Subcutaneous abdominal adipose tissue (tissue), 5 donors: ENCODE data around the gene MDGA2.
"Not testable (repeated sequence)": the region's sequence is repeated elsewhere in the genome, so short reads cannot be mapped to it uniquely, and the experiment has no call there.

ENCODE experiments used
- H3K27ac ChIP-seq: one replicate; pipeline ENCODE4 v1.7.0; 2013; ENCODE audit warnings: low read depth, mild to moderate bottlenecking, inconsistent platforms, low read length, moderate library complexity
- H3K27me3 ChIP-seq, 5 donors: one replicate each; pipeline ENCODE4 v1.7.0; 2013; ENCODE audit warnings: low read length in 5 of 5, inconsistent platforms in 1 of 5; ENCODE audit not compliant: control insufficient read depth in 5 of 5, insufficient read depth in 4 of 5
- H3K36me3 ChIP-seq, 5 donors: one replicate each; pipeline ENCODE4 v1.7.0; 2013; ENCODE audit warnings: low read length in 5 of 5; ENCODE audit not compliant: control insufficient read depth in 5 of 5, insufficient read depth in 5 of 5
- H3K4me1 ChIP-seq, 5 donors: one replicate each; pipeline ENCODE4 v1.7.0; 2013; ENCODE audit warnings: low read length in 5 of 5, mild to moderate bottlenecking in 3 of 5, moderate library complexity in 1 of 5; ENCODE audit not compliant: control insufficient read depth in 5 of 5, insufficient read depth in 5 of 5
- H3K4me3 ChIP-seq, 5 donors: one replicate each; pipeline ENCODE4 v1.7.0; 2013; ENCODE audit warnings: low read length in 5 of 5, low read depth in 1 of 5
- H3K9ac ChIP-seq, 5 donors: one replicate each; pipeline ENCODE4 v1.7.0; 2013; ENCODE audit warnings: low read length in 5 of 5, mild to moderate bottlenecking in 4 of 5, moderate library complexity in 3 of 5
- H3K9me3 ChIP-seq, 5 donors: one replicate each; pipeline ENCODE4 v1.7.0; 2013; ENCODE audit warnings: low read length in 5 of 5; ENCODE audit not compliant: control insufficient read depth in 5 of 5
- donor health status: healthy.
- donor health status: healthy.
- donor health status: healthy.
- donor health status: healthy.
- donor health status: healthy.

MDGA2 gene

DNA sequence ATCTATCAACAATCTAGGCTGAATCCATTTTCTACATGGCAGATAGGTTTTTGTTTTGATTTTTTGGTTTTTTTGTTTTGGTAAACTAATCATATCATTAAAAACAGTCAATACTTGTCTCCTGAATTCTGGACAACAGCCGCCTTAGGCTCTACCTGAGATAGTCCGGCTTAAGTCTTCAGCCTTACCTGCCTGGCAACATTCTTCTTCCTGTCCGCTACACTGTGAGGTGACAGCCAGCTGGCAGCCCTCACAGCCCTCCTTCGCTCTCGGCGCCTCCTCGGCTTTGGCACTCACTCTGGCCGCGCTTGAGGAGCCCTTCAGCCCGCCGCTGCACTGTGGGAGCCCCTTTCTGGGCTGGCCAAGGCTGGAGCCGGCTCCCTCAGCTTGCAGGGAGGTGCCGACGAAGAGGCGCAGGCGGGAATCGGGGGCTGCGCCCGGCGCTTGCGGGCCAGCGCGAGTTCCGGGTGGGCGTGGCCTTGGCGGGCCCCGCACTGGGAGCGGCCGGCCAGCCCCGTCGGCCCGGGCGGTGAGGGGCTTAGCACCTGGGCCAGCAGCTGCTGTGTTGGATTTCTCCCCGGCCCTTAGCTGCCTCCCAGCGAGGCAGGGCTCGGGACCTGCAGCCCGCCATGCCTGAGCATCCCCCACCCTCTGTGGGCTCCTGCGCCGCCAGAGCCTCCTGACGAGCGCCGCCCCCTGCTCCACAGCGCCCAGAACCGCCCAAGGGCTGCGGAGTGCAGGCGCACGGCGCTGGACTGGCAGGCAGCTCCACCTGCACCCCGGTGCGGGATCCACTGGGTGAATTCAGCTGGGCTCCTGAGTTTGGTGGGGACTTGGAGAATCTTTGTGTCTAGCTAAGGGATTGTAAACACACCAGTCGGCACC, 49.0 kb downstream of the MDGA2 start:
- no peaks in the 10 kb centered on the region for H3K4me1 ChIP-seq
- H3K27ac ChIP-seq: no peak overlapping the region
- H3K4me3 ChIP-seq: no peak overlapping the region
- no peaks in the 10 kb centered on the region for H3K9me3 ChIP-seq
- H3K9ac ChIP-seq: no peak overlapping the region
- H3K27me3 ChIP-seq: no peaks in the 10 kb centered on the region
- H3K36me3 ChIP-seq: no peaks in the 10 kb centered on the region

DNA sequence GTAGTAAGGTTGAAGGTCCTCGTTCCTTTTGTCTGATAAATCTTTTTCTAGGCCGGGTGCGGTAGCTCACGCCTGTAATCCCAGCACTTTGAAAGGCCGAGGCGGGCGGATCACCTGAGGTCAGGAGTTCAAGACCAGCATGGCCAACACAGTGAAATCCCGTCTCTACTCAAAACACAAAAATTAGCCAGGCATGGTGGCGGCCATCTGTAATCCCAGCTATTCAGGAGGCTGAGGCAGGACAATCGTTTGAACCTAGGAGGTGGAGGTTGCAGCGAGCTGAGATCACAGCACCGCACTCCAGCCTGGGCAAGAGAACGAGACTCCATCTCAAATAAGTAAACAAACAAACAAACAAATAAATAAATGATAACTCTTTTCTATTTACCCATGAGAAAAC, 51.3 kb downstream of the MDGA2 start:
- not testable (repeated sequence) for H3K27ac ChIP-seq, H3K4me3 ChIP-seq, H3K27me3 ChIP-seq, H3K4me1 ChIP-seq, H3K9ac ChIP-seq, H3K9me3 ChIP-seq, H3K36me3 ChIP-seq

DNA sequence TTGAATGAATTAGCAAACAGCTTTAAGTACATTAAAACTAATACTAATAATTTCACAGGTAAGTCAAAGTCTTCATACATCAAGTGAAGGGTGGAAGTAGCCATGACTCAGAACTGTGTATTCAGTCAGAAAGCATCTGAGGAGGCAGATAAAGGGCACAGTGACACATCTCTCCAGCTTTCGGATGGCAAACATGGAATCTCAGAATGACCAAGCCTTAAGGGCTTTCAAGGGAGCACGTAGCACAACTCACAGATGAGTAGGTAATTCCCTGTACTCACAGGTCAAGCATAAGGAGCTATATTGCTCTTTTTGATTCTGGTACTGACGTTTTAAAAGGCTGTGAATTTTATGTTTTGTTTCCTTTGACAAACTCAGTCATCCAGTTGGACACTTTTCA, 56.0 kb downstream of the MDGA2 start:
- no peaks in the 10 kb centered on the region for H3K27me3 ChIP-seq
- no peak overlapping the region for H3K9ac ChIP-seq
- no peaks in the 10 kb centered on the region for H3K9me3 ChIP-seq
- H3K4me1 ChIP-seq: no peaks in the 10 kb centered on the region
- H3K36me3 ChIP-seq: no peaks in the 10 kb centered on the region
- H3K27ac ChIP-seq: no peak overlapping the region
- no peak overlapping the region for H3K4me3 ChIP-seq

DNA sequence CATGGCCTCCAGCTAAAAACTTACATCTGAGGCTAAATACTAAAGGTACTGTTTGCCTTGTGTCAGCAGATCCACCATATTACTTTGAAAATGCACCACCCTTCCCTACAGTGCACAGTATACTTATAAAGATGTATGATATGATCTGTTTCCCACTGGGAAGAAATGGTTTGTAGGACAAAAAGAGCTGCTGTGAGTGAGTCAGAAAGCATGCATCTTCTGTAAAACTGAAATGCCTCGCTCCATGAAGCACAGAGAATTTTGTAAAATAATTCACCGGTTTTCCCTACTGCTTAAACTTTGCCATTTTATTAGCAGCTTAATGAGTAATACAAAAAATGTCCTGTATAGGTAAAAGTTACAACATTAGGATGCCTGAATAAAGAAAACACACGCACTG, 68.8 kb downstream of the MDGA2 start:
- Histone ChIP-seq H3K27me3 (no peaks in the 10 kb centered on the region), H3K9ac (no peak overlapping the region), H3K4me1 (no peaks in the 10 kb centered on the region), H3K36me3 (no peaks in the 10 kb centered on the region), H3K27ac (no peak overlapping the region), H3K4me3 (no peak overlapping the region), H3K9me3 (no peaks in the 10 kb centered on the region)

DNA sequence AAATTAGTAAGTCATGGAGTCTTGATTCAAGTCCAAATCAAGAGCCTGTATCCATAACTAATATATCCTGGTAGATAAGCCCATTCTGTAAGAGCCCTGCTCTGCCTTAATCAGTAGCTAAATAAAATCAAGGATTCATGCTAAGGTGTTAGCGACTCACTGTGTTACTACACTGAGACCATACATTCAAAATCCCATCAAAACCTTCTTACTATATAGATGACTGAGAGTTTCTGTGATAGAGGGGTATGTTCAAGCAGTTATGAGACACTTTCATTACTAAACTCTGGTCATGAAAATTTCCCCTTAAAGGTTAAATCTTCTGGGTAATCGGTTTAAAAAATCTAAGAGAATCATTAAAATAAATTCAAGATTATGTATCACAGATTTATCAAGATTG, 78.5 kb downstream of the MDGA2 start:
- Histone ChIP-seq H3K27me3 (no peaks in the 10 kb centered on the region), H3K27ac (no peak overlapping the region), H3K4me3 (no peak overlapping the region), H3K4me1 (no peaks in the 10 kb centered on the region), H3K9ac (no peak overlapping the region), H3K9me3 (no peaks in the 10 kb centered on the region), H3K36me3 (no peaks in the 10 kb centered on the region)

DNA sequence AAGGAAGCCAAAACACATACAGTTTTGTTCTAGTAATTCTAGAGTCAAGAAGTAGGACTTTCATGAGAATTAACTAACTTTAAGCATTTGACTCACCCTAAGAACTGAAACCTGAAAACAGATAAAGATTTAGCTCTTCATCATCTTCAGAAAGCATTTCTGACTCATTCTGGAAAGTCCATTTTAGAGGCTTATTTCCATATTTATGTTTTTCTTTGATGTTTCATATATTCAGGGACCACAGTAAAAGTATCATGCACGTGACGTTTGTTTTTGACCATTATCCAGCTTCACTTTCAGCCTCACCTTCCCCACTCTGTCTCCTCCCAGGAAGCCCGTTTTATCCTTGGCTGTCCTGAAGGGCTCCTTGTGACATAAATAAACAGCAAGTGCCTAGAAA, 79.2 kb downstream of the MDGA2 start:
- no peak overlapping the region for H3K4me3 ChIP-seq
- no peaks in the 10 kb centered on the region for H3K27me3 ChIP-seq
- H3K9ac ChIP-seq: no peak overlapping the region
- H3K9me3 ChIP-seq: no peaks in the 10 kb centered on the region
- no peaks in the 10 kb centered on the region for H3K36me3 ChIP-seq
- H3K27ac ChIP-seq: no peak overlapping the region
- no peaks in the 10 kb centered on the region for H3K4me1 ChIP-seq

DNA sequence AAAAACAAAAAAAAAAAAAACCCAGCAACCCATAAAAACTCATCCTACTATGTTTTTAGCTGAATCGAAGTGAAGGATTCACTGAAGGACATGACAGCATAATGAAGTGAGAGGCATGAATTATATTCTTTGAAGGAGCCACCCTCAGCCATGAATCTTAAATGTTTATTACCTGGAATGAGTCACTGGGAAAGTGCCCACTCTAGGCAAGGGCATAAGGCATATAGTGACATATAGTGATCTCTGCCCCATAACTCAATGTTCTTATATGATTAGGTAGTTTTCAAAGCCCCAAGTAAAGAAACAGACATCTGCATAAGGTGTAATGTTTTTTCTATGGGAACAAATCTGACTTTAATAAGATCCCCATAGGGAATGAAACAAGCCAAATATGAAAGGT, 79.9 kb downstream of the MDGA2 start:
- Histone ChIP-seq H3K36me3 (no peaks in the 10 kb centered on the region), H3K27me3 (no peaks in the 10 kb centered on the region), H3K4me1 (no peaks in the 10 kb centered on the region), H3K4me3 (no peak overlapping the region), H3K27ac (no peak overlapping the region), H3K9ac (no peak overlapping the region), H3K9me3 (no peaks in the 10 kb centered on the region)

DNA sequence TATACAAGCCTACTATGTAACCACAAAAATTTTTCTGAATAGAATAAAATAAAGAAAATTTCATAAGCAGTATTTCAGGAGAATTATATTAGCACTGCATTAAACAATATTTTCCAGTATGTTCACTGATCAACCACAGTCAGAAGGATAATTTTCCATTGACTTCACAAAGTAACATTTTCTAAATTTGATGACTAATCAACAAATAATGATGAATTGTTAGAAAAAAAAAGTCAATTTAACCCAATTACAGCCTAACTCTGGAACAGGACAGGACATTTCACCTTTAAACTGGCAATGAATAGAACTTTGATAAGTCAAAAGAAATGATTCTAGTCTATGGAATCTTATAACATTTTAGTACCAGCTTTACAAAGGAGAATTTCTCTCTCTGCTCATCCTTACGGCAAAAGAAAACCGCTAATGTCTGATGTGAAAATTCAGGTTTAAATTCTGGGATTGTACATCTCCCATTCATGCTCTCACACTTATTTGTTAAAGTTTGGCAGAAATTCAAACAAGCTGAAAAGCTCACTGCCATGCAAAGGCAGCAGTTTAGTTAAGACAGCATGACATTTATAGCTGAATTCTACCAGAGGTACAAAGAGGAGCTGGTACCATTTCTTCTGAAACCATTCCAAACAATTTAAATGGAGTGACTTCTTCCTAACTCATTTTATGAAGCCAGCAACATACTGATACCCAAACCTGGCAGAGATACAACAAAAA, 84.5 kb downstream of the MDGA2 start:
- Histone ChIP-seq H3K9me3 (no peaks in the 10 kb centered on the region), H3K9ac (no peak overlapping the region), H3K36me3 (no peaks in the 10 kb centered on the region), H3K27me3 (no peaks in the 10 kb centered on the region), H3K4me3 (no peak overlapping the region), H3K4me1 (no peaks in the 10 kb centered on the region), H3K27ac (no peak overlapping the region)

DNA sequence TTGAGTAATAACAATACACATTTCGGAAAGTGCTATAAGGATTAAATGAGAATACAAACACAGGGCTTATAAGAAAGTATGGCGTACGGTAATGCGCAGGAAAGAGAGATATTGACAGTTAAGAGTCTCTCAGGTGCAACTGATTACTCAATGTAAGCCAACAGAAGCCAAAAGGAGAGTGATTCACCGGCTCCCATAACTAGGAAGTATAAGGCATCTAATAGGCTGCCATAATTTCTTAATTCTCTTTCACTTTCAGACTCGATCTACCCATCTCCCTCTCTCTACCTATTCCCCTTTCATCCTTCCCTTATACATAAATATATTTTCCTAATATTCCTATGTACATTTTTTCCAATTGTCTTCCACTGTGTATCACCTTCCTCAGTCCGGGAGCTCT, 90.0 kb downstream of the MDGA2 start:
- no peaks in the 10 kb centered on the region for H3K36me3 ChIP-seq
- no peak overlapping the region for H3K27ac ChIP-seq
- no peak overlapping the region for H3K9ac ChIP-seq
- H3K4me1 ChIP-seq: no peaks in the 10 kb centered on the region
- H3K9me3 ChIP-seq: no peaks in the 10 kb centered on the region
- H3K4me3 ChIP-seq: no peak overlapping the region
- H3K27me3 ChIP-seq: no peaks in the 10 kb centered on the region

DNA sequence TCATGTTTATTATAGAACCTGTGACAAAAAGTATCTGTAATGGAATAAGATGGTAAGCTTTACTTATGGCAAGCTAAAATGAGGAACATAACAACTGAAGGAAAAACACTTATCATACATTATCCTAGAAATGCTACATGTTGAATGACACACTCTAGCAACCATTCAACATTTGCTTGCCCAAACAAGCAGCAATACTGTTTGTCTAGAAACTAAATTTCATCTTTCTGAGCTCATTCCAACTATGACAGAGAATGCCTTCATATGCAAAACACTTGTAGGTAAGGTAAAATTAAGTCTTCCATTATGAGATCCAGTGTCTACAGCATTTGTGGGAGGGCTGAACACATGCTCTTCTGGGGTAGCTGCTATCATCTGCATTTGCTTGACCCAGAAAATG, 108.1 kb downstream of the MDGA2 start:
- H3K9ac ChIP-seq: no peak overlapping the region
- H3K4me1 ChIP-seq: no peaks in the 10 kb centered on the region
- H3K9me3 ChIP-seq: peaks cover 0 to 7% (median 0%) of the 10 kb centered on the region in 5 donors
- peaks cover 0 to 7% (median 0%) of the 10 kb centered on the region in 5 donors for H3K27me3 ChIP-seq
- H3K4me3 ChIP-seq: no peak overlapping the region
- H3K36me3 ChIP-seq: no peaks in the 10 kb centered on the region
- H3K27ac ChIP-seq: no peak overlapping the region
